Effector memory CD4-positive, alpha-beta T cell (primary cell): ENCODE data around the gene KY.

Experiments used
- DNase-seq, 3 donors: peaks; one replicate each; pipeline ENCODE4 v3.0.0-alpha.2; 2020
- H3K27ac ChIP-seq: 2 replicates; pipeline ENCODE4 v1.7.0; 2013; ENCODE audit warnings: mild to moderate bottlenecking, low read length, moderate library complexity; ENCODE audit not compliant: insufficient read depth, poor library complexity, severe bottlenecking
- H3K27me3 ChIP-seq: replicated peaks from 2 replicates; pipeline ENCODE4 v1.7.0; 2013; ENCODE audit warnings: mild to moderate bottlenecking, low read length; ENCODE audit not compliant: insufficient read depth, control insufficient read depth, poor library complexity, severe bottlenecking
- H3K36me3 ChIP-seq: 2 replicates; pipeline ENCODE4 v1.7.0; 2013; ENCODE audit warnings: mild to moderate bottlenecking, low read length, moderate library complexity; ENCODE audit not compliant: control insufficient read depth, insufficient read depth
- H3K4me1 ChIP-seq: 2 replicates; pipeline ENCODE4 v1.7.0; 2013; ENCODE audit warnings: low read length, mild to moderate bottlenecking; ENCODE audit not compliant: control insufficient read depth, insufficient read depth, poor library complexity, severe bottlenecking
- H3K4me3 ChIP-seq: 2 replicates; pipeline ENCODE4 v1.7.0; 2013; ENCODE audit warnings: low read length, low read depth, mild to moderate bottlenecking; ENCODE audit not compliant: insufficient read depth, poor library complexity, severe bottlenecking
- H3K9me3 ChIP-seq: 2 replicates; pipeline ENCODE4 v1.7.0; 2013; ENCODE audit warnings: mild to moderate bottlenecking, low read length, moderate library complexity; ENCODE audit not compliant: control insufficient read depth

Gene KY

GRCh38 chr3:134562055-134562454, 88.8 kb downstream of the KY start:
- no peak overlapping the region for H3K27ac ChIP-seq
- no peaks in the 10 kb centered on the region for H3K9me3 ChIP-seq
- no peaks in the 10 kb centered on the region for H3K4me1 ChIP-seq
- no peak for DNase-seq
- no peaks in the 10 kb centered on the region for H3K36me3 ChIP-seq
- no peak overlapping the region for H3K4me3 ChIP-seq
- no peaks in the 10 kb centered on the region for H3K27me3 ChIP-seq

- Histone ChIP-seq H3K4me3 (no peak overlapping the region), H3K27me3 (no peaks in the 10 kb centered on the region), H3K4me1 (no peaks in the 10 kb centered on the region), H3K9me3 (no peaks in the 10 kb centered on the region), H3K36me3 (no peaks in the 10 kb centered on the region), H3K27ac (no peak overlapping the region)
- DNase-seq, result no peak
Observed at GRCh38 chr3:134559591-134559990, 91.2 kb downstream of the KY start.
